GM23248 (cell line): ENCODE measurements around the gene BAHD1. TPM values are rescaled to one million over a fixed set of nuclear protein-coding genes. Genes with fewer than 3 reads are reported as not detected.

Source experiments
- DNase-seq: peaks from one replicate; pipeline ENCODE4 v3.0.0-alpha.2; 2015
- H2AFZ ChIP-seq: fragments of 200-600 bp; sonication (generic); 2 replicates; pipeline ENCODE4 v1.6.1; 2016; ENCODE audit warnings: antibody characterized with exemption
- H3F3A ChIP-seq: fragments of 200-600 bp; sonication (generic); 2 replicates; pipeline ENCODE4 v1.6.1; 2016; ENCODE audit warnings: mild to moderate bottlenecking, antibody characterized with exemption, mixed run types; ENCODE audit not compliant: insufficient read depth
- H3K27ac ChIP-seq: fragments of 200-600 bp; sonication (generic); 2 replicates; pipeline ENCODE4 v1.5.1; 2016; ENCODE audit warnings: mild to moderate bottlenecking
- H3K27me3 ChIP-seq: fragments of 200-600 bp; sonication (generic); replicated peaks from 2 replicates; pipeline ENCODE4 v1.6.1; 2016; ENCODE audit warnings: mild to moderate bottlenecking; ENCODE audit not compliant: insufficient read depth
- H3K36me3 ChIP-seq: fragments of 200-600 bp; sonication (generic); 2 replicates; pipeline ENCODE4 v1.6.1; 2016; ENCODE audit warnings: low read depth, mild to moderate bottlenecking
- H3K4me1 ChIP-seq: fragments of 200-600 bp; sonication (generic); 2 replicates; pipeline ENCODE4 v1.6.1; 2016; ENCODE audit warnings: mild to moderate bottlenecking; ENCODE audit not compliant: insufficient read depth
- H3K4me2 ChIP-seq: fragments of 200-600 bp; sonication (generic); one replicate; pipeline ENCODE4 v1.6.1; 2016; ENCODE audit warnings: mild to moderate bottlenecking; ENCODE audit not compliant: unreplicated experiment
- H3K4me3 ChIP-seq: fragments of 200-600 bp; sonication (generic); 2 replicates; pipeline ENCODE4 v1.5.1; 2016; ENCODE audit warnings: mild to moderate bottlenecking
- H3K79me2 ChIP-seq: fragments of 200-600 bp; sonication (generic); 2 replicates; pipeline ENCODE4 v1.6.1; 2016; ENCODE audit warnings: mild to moderate bottlenecking; ENCODE audit not compliant: insufficient read depth
- H3K9ac ChIP-seq: fragments of 200-600 bp; sonication (generic); 2 replicates; pipeline ENCODE4 v1.6.1; 2016; ENCODE audit warnings: mild to moderate bottlenecking
- H3K9me2 ChIP-seq: fragments of 200-600 bp; sonication (generic); 2 replicates; pipeline ENCODE4 v1.6.1; 2016; ENCODE audit warnings: mixed run types, mild to moderate bottlenecking, moderate library complexity; ENCODE audit not compliant: insufficient read depth
- H3K9me3 ChIP-seq: fragments of 200-600 bp; sonication (generic); one replicate; pipeline ENCODE4 v1.6.1; 2017; ENCODE audit warnings: low read depth
- H4K20me1 ChIP-seq: fragments of 200-600 bp; sonication (generic); 2 replicates; pipeline ENCODE4 v1.6.0; 2016; ENCODE audit not compliant: insufficient read depth
- EZH2 ChIP-seq: fragments of 200-600 bp; sonication (generic); IDR thresholded peaks from 2 replicates; pipeline ENCODE4 v1.6.1; 2018; ENCODE audit warnings: antibody characterized with exemption, mild to moderate bottlenecking; ENCODE audit not compliant: insufficient read depth, poor library complexity, severe bottlenecking
- EZH2phosphoT487 ChIP-seq: fragments of 200-600 bp; sonication (generic); IDR thresholded peaks from 2 replicates; pipeline ENCODE4 v1.6.1; 2018; ENCODE audit warnings: antibody characterized with exemption, moderate library complexity, mild to moderate bottlenecking, low read depth; ENCODE audit not compliant: insufficient read depth
- WGBS, 2 experiments: methylation state at CpG; one replicate each; pipeline ENCODE4 v1.1.6; 2015 to 2017; ENCODE audit warnings: low lambda C conversion rate in 2 of 2, low coverage in 1 of 2; ENCODE audit errors: missing lambda C conversion rate in 2 of 2; 5-methylcytosine and 5-hydroxymethylcytosine counted together
- in situ Hi-C: fragments of 300-500 bp; cut with MboI; formaldehyde crosslinking; loops from 2 replicates; pipeline ENCODE4 v1.15.0; 2020
- polyA plus RNA-seq: library from polyadenylated mRNA; unstranded; fragments of >200 nt; fragmentation: Nextera tagmentation; extraction: Ambion mirVana; gene quantifications from 2 replicates; pipeline ENCODE4 v1.2.1, GENCODE V29; 2016
- total RNA-seq: library from RNA; depleted of rRNA; stranded (reverse); fragments of >200 nt; shearing (Covaris generic); gene quantifications from 2 replicates; pipeline ENCODE4 v1.2.3, GENCODE V29; 2014

BAHD1 gene
- total and polyA plus RNA-seq, 2 experiments from 2014 or later = 2.3 to 10.3 TPM

DNA sequence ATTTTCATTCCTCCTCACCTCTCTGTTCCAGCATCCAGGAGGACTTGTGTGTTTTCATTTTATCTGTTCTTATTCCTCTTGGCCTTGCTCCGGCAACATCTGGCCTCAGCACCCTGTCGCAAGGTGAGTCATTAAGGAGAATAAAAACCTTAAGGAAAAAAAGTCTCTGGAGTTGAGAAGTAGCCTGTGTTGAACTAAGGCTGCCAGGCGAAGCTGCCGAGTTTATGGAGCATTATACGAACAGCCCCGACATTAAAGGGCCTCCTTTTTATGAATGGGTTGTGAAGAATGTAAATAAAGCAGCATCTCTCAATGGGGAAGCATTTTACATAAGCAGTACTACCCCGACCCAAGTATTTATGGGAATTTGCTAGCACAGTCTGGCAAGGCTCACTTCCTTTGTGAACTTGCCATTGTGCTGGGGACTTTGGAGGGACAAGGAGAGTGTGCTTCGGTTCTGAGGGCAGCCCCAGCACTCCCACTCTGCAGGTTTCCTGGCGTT is 4.7 kb downstream of the BAHD1 start:
- H3K9me2 ChIP-seq = no peaks in the 10 kb centered on the region
- no peak for TF ChIP-seq EZH2phosphoT487
- TF ChIP-seq EZH2 = no peak
- 0 out of 2 replicates have a peak overlapping the region, but pooled peaks have one; percentile 7 for H3K27ac ChIP-seq
- H3F3A ChIP-seq = peaks cover 36% of the 10 kb centered on the region
- no peak overlapping the region for H2AFZ ChIP-seq
- DNase-seq = peak; percentile 75
- no peak overlapping the region for H3K4me3 ChIP-seq
- H3K79me2 ChIP-seq = peaks cover 83% of the 10 kb centered on the region
- WGBS, 2 experiments = 50 to 54% methylated on average over 9 of the region's 9 CpGs
- peak overlapping the region; percentile 8 for H3K4me2 ChIP-seq
- no peaks in the 10 kb centered on the region for H3K9me3 ChIP-seq
- no peak overlapping the region for H3K9ac ChIP-seq
- H3K27me3 ChIP-seq = no peaks in the 10 kb centered on the region
- H3K4me1 ChIP-seq = peaks cover 16% of the 10 kb centered on the region
- H3K36me3 ChIP-seq = no peaks in the 10 kb centered on the region
- 0 out of 2 replicates have a peak, but pooled peaks cover 10% of the 10 kb centered on the region for H4K20me1 ChIP-seq
- in situ Hi-C loops = no loop called here

DNA sequence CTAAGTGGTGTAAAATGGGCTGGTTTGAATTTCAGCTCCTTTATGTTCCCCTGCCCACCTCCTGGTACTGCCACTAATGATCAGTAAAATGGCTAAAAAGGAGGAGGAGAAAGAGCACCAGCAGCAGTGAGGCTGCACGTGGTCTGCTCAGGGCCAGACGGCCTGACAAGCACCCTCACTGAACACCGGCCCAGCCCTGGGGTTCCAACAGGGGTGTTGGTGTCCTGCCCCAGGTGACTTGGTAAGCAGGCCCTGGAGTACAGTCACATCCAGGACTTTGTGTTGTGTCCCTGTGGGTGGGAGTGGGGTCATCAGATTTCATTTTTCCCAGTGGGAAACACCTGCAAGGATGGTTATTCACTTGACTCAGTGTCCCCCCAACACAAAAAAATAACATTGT is 5.4 kb downstream of the BAHD1 start:
- H3K9me3 ChIP-seq = no peaks in the 10 kb centered on the region
- in situ Hi-C loops = no loop called here
- H3K9me2 ChIP-seq = no peaks in the 10 kb centered on the region
- H3F3A ChIP-seq = peaks cover 36% of the 10 kb centered on the region
- no peak for TF ChIP-seq EZH2phosphoT487
- no peak for TF ChIP-seq EZH2
- no peak for DNase-seq
- H3K4me3 ChIP-seq = no peak overlapping the region
- no peak overlapping the region for H3K4me2 ChIP-seq
- no peaks in the 10 kb centered on the region for H3K27me3 ChIP-seq
- 0 out of 2 replicates have a peak, but pooled peaks cover 11% of the 10 kb centered on the region for H4K20me1 ChIP-seq
- no peaks in the 10 kb centered on the region for H3K36me3 ChIP-seq
- 0 out of 2 replicates have a peak overlapping the region, but pooled peaks have one; percentile 7 for H3K27ac ChIP-seq
- peaks cover 16% of the 10 kb centered on the region for H3K4me1 ChIP-seq
- no peak overlapping the region for H3K9ac ChIP-seq
- 80 to 85% methylated on average over 3 of the region's 3 CpGs for WGBS, 2 experiments
- H2AFZ ChIP-seq = no peak overlapping the region
- peaks cover 88% of the 10 kb centered on the region for H3K79me2 ChIP-seq

DNA sequence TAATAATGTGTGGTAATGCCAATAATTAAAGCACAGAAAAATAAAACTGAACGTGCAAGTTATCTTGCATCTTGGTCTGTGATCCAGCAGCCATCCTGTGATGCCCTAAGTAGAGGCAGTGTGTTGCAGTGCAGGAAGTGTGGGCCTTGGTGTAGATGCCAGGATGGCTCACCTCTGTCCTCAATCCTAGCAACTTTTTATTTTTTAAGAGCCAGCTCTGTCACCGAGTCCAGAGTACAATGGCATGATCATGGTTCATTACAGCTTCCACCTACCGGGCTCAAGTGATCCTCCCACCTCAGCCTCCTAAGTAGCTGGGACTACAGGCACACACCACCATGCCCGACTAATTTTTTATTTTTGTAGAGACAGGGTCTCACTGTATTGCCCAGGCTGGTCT is 7.6 kb downstream of the BAHD1 start:
- Histone ChIP-seq H3K9ac (no peak overlapping the region), H3F3A (peaks cover 27% of the 10 kb centered on the region; the same call in 1 of the 2 replicates), H3K9me2 (no peaks in the 10 kb centered on the region), H3K27me3 (no peaks in the 10 kb centered on the region), H3K79me2 (peaks cover 90% of the 10 kb centered on the region), H3K9me3 (no peaks in the 10 kb centered on the region), H3K36me3 (no peaks in the 10 kb centered on the region), H2AFZ (no peak overlapping the region), H3K4me1 (peaks cover 16% of the 10 kb centered on the region), H3K4me3 (no peak overlapping the region), H3K4me2 (no peak overlapping the region), H4K20me1 (peaks cover 15% of the 10 kb centered on the region; the same call in 1 of the 2 replicates), H3K27ac (no peak overlapping the region)
- TF ChIP-seq EZH2 (no peak), EZH2phosphoT487 (no peak)
- no peak for DNase-seq
- in situ Hi-C loops = no loop called here
- WGBS, 2 experiments = 81 to 82% methylated on average over 4 of the region's 4 CpGs

DNA sequence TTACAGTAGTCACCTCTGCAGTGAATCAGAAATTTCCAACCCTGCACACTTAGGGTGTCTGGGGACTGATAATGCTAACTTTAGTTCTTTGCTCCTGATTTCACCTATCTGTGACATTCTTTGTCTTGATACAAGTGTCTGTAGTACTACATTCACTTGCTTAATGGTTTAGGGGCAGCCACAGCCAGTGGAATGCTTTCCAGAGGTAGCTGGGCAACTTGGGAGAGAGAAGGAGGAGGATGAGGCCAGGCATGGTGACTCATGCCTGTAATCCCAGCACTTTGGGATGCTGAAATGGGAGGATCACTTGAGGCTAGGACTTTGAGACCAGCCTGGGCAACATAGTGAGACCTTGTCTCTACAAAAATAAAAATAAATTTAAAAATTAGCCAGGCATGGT is 8.5 kb downstream of the BAHD1 start:
- Histone ChIP-seq H3K36me3 (no peaks in the 10 kb centered on the region), H3K4me2 (peak overlapping the region; percentile 18), H3K9me2 (no peaks in the 10 kb centered on the region), H3K9ac (no peak overlapping the region), H3K9me3 (no peaks in the 10 kb centered on the region), H4K20me1 (peaks cover 15% of the 10 kb centered on the region; the same call in 1 of the 2 replicates), H3K27ac (no peak overlapping the region), H3K4me3 (no peak overlapping the region), H2AFZ (no peak overlapping the region), H3F3A (peaks cover 18% of the 10 kb centered on the region; the same call in 1 of the 2 replicates), H3K4me1 (peaks cover 16% of the 10 kb centered on the region), H3K27me3 (no peaks in the 10 kb centered on the region), H3K79me2 (peaks cover 90% of the 10 kb centered on the region)
- DNase-seq = peak; percentile 39
- no peak for TF ChIP-seq EZH2phosphoT487
- no peak for TF ChIP-seq EZH2
- in situ Hi-C loops = no loop called here
